ENCODE measurements around the gene KRTAP13-2. TPM values are rescaled to one million over a fixed set of nuclear protein-coding genes. Genes with fewer than 3 reads are reported as not detected.

Gene KRTAP13-2
- total and polyA plus RNA-seq, 2 of the 8 experiments (the other 6 are each of a cell fraction or from before 2014, with no cell fraction given): not detected

DNA sequence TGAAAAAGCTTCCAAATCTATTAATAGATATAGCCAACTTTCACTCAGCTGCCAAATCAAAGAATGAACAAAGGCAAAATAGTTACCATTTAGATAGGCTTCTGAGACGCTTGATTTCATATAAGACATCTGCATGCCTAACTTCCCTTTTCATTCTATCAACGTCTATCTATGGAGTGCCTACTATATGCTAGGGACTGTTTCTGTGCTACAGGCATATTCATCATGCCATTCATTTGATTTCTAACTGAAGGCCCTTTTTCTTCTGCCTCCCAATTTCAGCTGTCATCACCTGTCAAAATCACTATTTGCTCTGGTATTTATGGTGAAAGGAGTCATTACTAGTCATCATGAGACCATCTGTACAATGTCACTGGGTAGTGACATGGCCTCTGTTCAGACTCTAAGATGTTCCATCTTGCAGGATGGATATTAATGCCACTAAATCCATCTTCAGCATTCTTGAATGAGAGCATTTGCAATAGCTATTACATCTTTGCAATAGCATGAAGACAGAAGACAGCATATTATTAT lies 19.5 kb upstream of the KRTAP13-2 start:
- Histone ChIP-seq H3K27me3 (replicated peaks in 1 of 4; ENCODE audit: control insufficient read depth in 3 of 4, extremely low read depth in 1 of 4, insufficient read depth in 3 of 4, low read length in 3 of 4) (no peaks in the 10 kb centered on the region), H3K4ac (replicated peaks; ENCODE audit: insufficient read length, low read depth, low read length) (no peak overlapping the region), H2AK5ac (ENCODE audit: low read depth, low read length) (no peak overlapping the region), H3K4me1 (replicated peaks in 1 of 4; ENCODE audit: control insufficient read depth in 3 of 4, insufficient read depth in 4 of 4, low read length in 3 of 4) (no peaks in the 10 kb centered on the region), H3K18ac (ENCODE audit: extremely low read depth, low read length) (no peak overlapping the region), H3K23me2 (ENCODE audit: low read depth, low read length) (no peaks in the 10 kb centered on the region), H2BK120ac (replicated peaks; ENCODE audit: low read depth, low read length) (no peak overlapping the region), H4K91ac (replicated peaks; ENCODE audit: insufficient read length, low read length) (no peak overlapping the region), H2BK20ac (ENCODE audit: low read length) (no peak overlapping the region), H2BK5ac (ENCODE audit: low read depth, low read length) (no peak overlapping the region), H2BK12ac (ENCODE audit: low read depth, low read length) (no peak overlapping the region), H3K14ac (ENCODE audit: insufficient read length) (no peak overlapping the region), H3K56ac (replicated peaks; ENCODE audit: insufficient read length, low read depth, low read length) (no peak overlapping the region), H3K79me1 (ENCODE audit: low read depth, low read length) (no peaks in the 10 kb centered on the region), H3K36me3 (ENCODE audit: control insufficient read depth in 2 of 4, insufficient read depth in 4 of 4, low read length in 3 of 4) (no peaks in the 10 kb centered on the region), H3K4me2 (ENCODE audit: insufficient read depth in 1 of 2, low read depth in 2 of 2, low read length in 2 of 2) (no peak overlapping the region), H3K27ac (ENCODE audit: low read depth, low read length) (no peak overlapping the region), H3K23ac (ENCODE audit: insufficient read length) (no peak overlapping the region), H2AFZ (ENCODE audit: low read length) (no peak overlapping the region), H2BK15ac (ENCODE audit: low read length) (no peak overlapping the region), H4K20me1 (replicated peaks in 1 of 2; ENCODE audit: control insufficient read depth in 1 of 2, insufficient read depth in 2 of 2, low read length in 2 of 2) (no peaks in the 10 kb centered on the region), H3K9me3 (ENCODE audit: insufficient read depth in 2 of 2, low read depth in 1 of 2, low read length in 1 of 2) (no peaks in the 10 kb centered on the region; a peak in 1 of 4 replicates), H4K5ac (ENCODE audit: insufficient read length, low read depth, low read length) (no peak overlapping the region), H3K79me2 (ENCODE audit: control insufficient read depth in 1 of 2, insufficient read depth in 2 of 2, low read length in 2 of 2) (no peaks in the 10 kb centered on the region), H4K8ac (ENCODE audit: extremely low read depth, insufficient read depth, low read length) (no peak overlapping the region), H3K4me3 (ENCODE audit: extremely low read depth in 1 of 4, insufficient read depth in 2 of 4, low read depth in 3 of 4, low read length in 4 of 4) (no peak overlapping the region), H3K9ac (replicated peaks in 1 of 4; ENCODE audit: extremely low read depth in 1 of 4, low read depth in 3 of 4, low read length in 3 of 4) (no peak overlapping the region)
- 92% methylated on average over 2 of the region's 2 CpGs; no CpG with 5 or more reads in 1 of the 2 experiments for WGBS, 2 experiments (ENCODE audit: extremely low coverage in 1 of 2, insufficient coverage in 1 of 2, insufficient read length in 1 of 2, insufficient replicate concordance in 2 of 2, low coverage in 1 of 2, low lambda C conversion rate in 2 of 2, missing lambda C conversion rate in 1 of 2)
- ChIA-PET CTCF (ENCODE audit: partially characterized antibody) (interaction anchor here (0.8 to 1.1 kb wide), 4 partner anchors 12 to 123 kb away, joined by 3 read pairs; no protein-coding TSS in a partner anchor), POLR2A (ENCODE audit: partially characterized antibody) (no interaction called here)
- TF ChIP-seq RBBP5 (IDR thresholded peaks at IDR 0.05; ENCODE audit: borderline replicate concordance, low read depth, low read length) (no peak), ZNF274 (IDR thresholded peaks at IDR 0.05; ENCODE audit: borderline replicate concordance, extremely low read depth, low read length) (no peak), ASH2L (IDR thresholded peaks at IDR 0.05; ENCODE audit: low read length) (no peak), EGR1 (IDR thresholded peaks at IDR 0.05; ENCODE audit: borderline replicate concordance, low read depth, low read length) (no peak), SP1 (IDR thresholded peaks at IDR 0.05; ENCODE audit: low read depth, low read length) (no peak)
- FAIRE-seq (no peak), DNase-seq (ENCODE audit: low read depth in 1 of 2, low spot score in 2 of 2) (no peak)

Measured in H1 (cell line).